K562 (cell line): Measurements from ENCODE around the gene MC4R. TPM values are rescaled to one million over a fixed set of nuclear protein-coding genes. Genes with fewer than 3 reads are reported as not detected.

Experiments
- ATAC-seq: fragments of 200-7000 bp; cut with Tn5 transposase; 3 replicates; pipeline ENCODE4 v1.9.1; 2020; ENCODE audit warnings: moderate library complexity
- BruUV-seq: library from RNA; stranded (reverse); fragments of 400-500 nt; replicated peaks from 2 replicates; lab custom pipeline; 2021; lab: Mats Ljungman, UMichigan
- CTCF ChIA-PET: fragments of 300-600 bp; formaldehyde crosslinking; extraction: SDS; loops from one replicate; lab custom pipeline; 2021; ENCODE audit warnings: low intra/inter-chr PET ratio; lab: Yijun Ruan, JAX
- POLR2A ChIA-PET: fragments of 300-600, 350-650 bp; sonication (Branson Sonifier 250); formaldehyde crosslinking; extraction: SDS; loops from one replicate; lab custom pipeline; 2021; ENCODE audit warnings: antibody characterized with exemption, inconsistent platforms; lab: Yijun Ruan, JAX
- DNase-seq, 4 experiments: peaks; one replicate each; pipeline versions ENCODE4 v3.0.0 to v3.0.0-alpha.2; 2011 to 2018; ENCODE audit warnings: low spot score in 3 of 4, mixed read lengths in 3 of 4; ENCODE audit errors: extremely low read depth in 1 of 4
- FAIRE-seq: peaks from 2 replicates; lab custom pipeline; 2011; peaks lifted over from hg19 to GRCh38; lab: Jason Lieb, UNC
- H2AFZ ChIP-seq: 2 replicates; pipeline ENCODE4 v1.6.0; 2011; ENCODE audit warnings: low read depth, low read length, control low read depth, inconsistent platforms
- H3K27ac ChIP-seq: fragments of 200-600 bp; 3 replicates; pipeline ENCODE4 v1.8.0; 2011; ENCODE audit warnings: low read depth, mild to moderate bottlenecking, control low read depth, inconsistent platforms, low read length, moderate library complexity, mixed read lengths; ENCODE audit errors: extremely low read depth
- H3K27me3 ChIP-seq, 2 experiments: fragments of 300-600 bp in 1 of 2; 2 replicates in 1 of 2; 3 replicates in 1 of 2; pipeline versions ENCODE4 v1.6.0 to v1.8.0; 2011; ENCODE audit warnings: inconsistent platforms in 2 of 2, low read length in 2 of 2, mild to moderate bottlenecking in 1 of 2, mixed read lengths in 1 of 2, moderate library complexity in 1 of 2; ENCODE audit not compliant: control insufficient read depth in 2 of 2, insufficient read depth in 2 of 2
- H3K36me3 ChIP-seq: fragments of 300-600 bp; 3 replicates; pipeline ENCODE4 v1.8.0; 2011; ENCODE audit warnings: mild to moderate bottlenecking, low read length, inconsistent platforms; ENCODE audit not compliant: control insufficient read depth, insufficient read depth
- H3K4me1 ChIP-seq, 2 experiments: fragments of 200-600 bp in 1 of 2; replicated peaks in 1 of 2; 2 replicates in 1 of 2; 3 replicates in 1 of 2; pipeline versions ENCODE4 v1.5.1 to v1.8.0; 2011; ENCODE audit warnings: inconsistent platforms in 2 of 2, low read length in 2 of 2, mild to moderate bottlenecking in 1 of 2, mixed read lengths in 1 of 2, moderate library complexity in 1 of 2; ENCODE audit not compliant: control insufficient read depth in 2 of 2, insufficient read depth in 2 of 2
- H3K4me2 ChIP-seq: 2 replicates; pipeline ENCODE4 v1.6.1; 2011; ENCODE audit warnings: low read length, control low read depth, inconsistent platforms, mixed read lengths; ENCODE audit not compliant: insufficient read depth
- H3K4me3 ChIP-seq: fragments of 200-600 bp; sonication (generic), shearing (Covaris generic); 2 replicates; pipeline ENCODE4 v1.5.1; 2016; ENCODE audit warnings: control low read depth, inconsistent platforms
- H3K79me2 ChIP-seq: fragments of 200-600 bp; 3 replicates; pipeline ENCODE4 v1.8.0; 2011; ENCODE audit warnings: low read length, inconsistent platforms; ENCODE audit not compliant: control insufficient read depth, insufficient read depth
- H3K9ac ChIP-seq, 2 experiments: 2 replicates each; pipeline versions ENCODE4 v1.6.0 to v1.6.1; 2011; ENCODE audit warnings: low read depth in 2 of 2, low read length in 2 of 2, control low read depth in 1 of 2, inconsistent platforms in 1 of 2, mild to moderate bottlenecking in 1 of 2, mixed read lengths in 1 of 2; ENCODE audit not compliant: insufficient read depth in 1 of 2
- H3K9me1 ChIP-seq: one replicate; pipeline ENCODE4 v1.6.0; 2011; ENCODE audit warnings: inconsistent platforms, mild to moderate bottlenecking, low read length, moderate library complexity; ENCODE audit not compliant: control insufficient read depth, insufficient read depth
- H3K9me3 ChIP-seq: replicated peaks from 2 replicates; pipeline ENCODE4 v1.5.1; 2011; ENCODE audit warnings: low read depth, low read length, inconsistent platforms; ENCODE audit not compliant: control insufficient read depth, insufficient read depth
- H4K20me1 ChIP-seq: replicated peaks from 2 replicates; pipeline ENCODE4 v1.6.1; 2011; ENCODE audit warnings: low read length, inconsistent platforms, mixed read lengths; ENCODE audit not compliant: control insufficient read depth, insufficient read depth
- MYC ChIP-seq, 2 experiments: fragments of 250-450 bp in 1 of 2; sonication (Bioruptor Pico) in 1 of 2; IDR thresholded peaks; 2 replicates each; pipeline versions ENCODE4 v1.5.1 to v1.6.1; 2012 to 2021; ENCODE audit warnings: low read depth in 2 of 2, borderline replicate concordance in 1 of 2, improper control_type of control experiment in 1 of 2, low read length in 1 of 2, mild to moderate bottlenecking in 1 of 2, moderate library complexity in 1 of 2
- NCOR1 ChIP-seq: fragments of 450-650 bp; IDR thresholded peaks from 2 replicates; pipeline ENCODE4 v1.6.1; 2016; ENCODE audit warnings: mild to moderate bottlenecking, moderate library complexity
- NUFIP1 ChIP-seq: fragments of 450-650 bp; IDR thresholded peaks from 2 replicates; pipeline ENCODE4 v1.6.1; 2018; ENCODE audit not compliant: partially characterized antibody
- SUPT5H ChIP-seq: fragments of 450-650 bp; IDR thresholded peaks from 2 replicates; pipeline ENCODE4 v1.6.1; 2016
- ZNF121 ChIP-seq: sonication (generic); formaldehyde crosslinking; conservative IDR thresholded peaks from 2 replicates; pipeline ENCODE4 v1.8.0; 2022; ENCODE audit warnings: missing genetic modification reagents
- ZNF347 ChIP-seq: fragments of 450-650 bp; formaldehyde crosslinking; IDR thresholded peaks from 2 replicates; pipeline ENCODE4 v1.4.0; 2020; ENCODE audit warnings: low read depth, mild to moderate bottlenecking, moderate library complexity
- ZNF436 ChIP-seq: fragments of 250-450, 450-650 bp; sonication (Bioruptor Pico); formaldehyde crosslinking; IDR thresholded peaks from 2 replicates; pipeline ENCODE4 v1.7.0; 2020; ENCODE audit warnings: mild to moderate bottlenecking
- WGBS: fragments of 100-300 bp; shearing (Covaris generic); methylation state at CpG from one replicate; pipeline ENCODE4 v1.1.6; 2016; ENCODE audit warnings: low coverage, mixed read lengths; ENCODE audit not compliant: insufficient coverage; ENCODE audit errors: missing lambda C conversion rate; 5-methylcytosine and 5-hydroxymethylcytosine counted together
- in situ Hi-C: fragments of 300-500 bp; cut with MboI; formaldehyde crosslinking; loops from 4 replicates; pipeline ENCODE4 v1.15.0; 2018; ENCODE audit warnings: inconsistent platforms, mixed read lengths
- intact Hi-C: fragments of 100-400 bp; cut with micrococcal nuclease; formaldehyde crosslinking; loops from 2 replicates; pipeline ENCODE4 v1.14.2; 2022
- polyA plus RNA-seq, 8 experiments: library from polyadenylated mRNA; depleted of rRNA in 4 of 8; stranded (reverse) in 5 of 8; unstranded in 3 of 8; fragments of >200 nt; fragmentation: Nextera tagmentation in 2 of 8; fragmentation: Illumina TruSeq in 1 of 8; extraction: Ambion mirVana in 2 of 8; extraction: Trizol in 1 of 8; gene quantifications; 2 replicates each; pipeline versions ENCODE4 v1.2.1 to v1.2.3, GENCODE V29; 2011 to 2014; ENCODE audit warnings: inconsistent platforms in 1 of 8, missing spikeins in 1 of 8
- total RNA-seq, 7 experiments: library from RNA; depleted of rRNA in 6 of 7; stranded (reverse); fragments of >200 nt in 6 of 7; fragmentation: Illumina TruSeq in 2 of 7; extraction: Trizol in 2 of 7; gene quantifications; 2 replicates each; pipeline versions ENCODE4 v1.2.1 to v1.2.3, GENCODE V29; 2011 to 2021; ENCODE audit warnings: low replicate concordance in 1 of 7
- TF ChIP-seq, protein P1 (sequence below): fragments of 450-650 bp; formaldehyde crosslinking; IDR thresholded peaks from 2 replicates; pipeline ENCODE4 v1.4.0; 2020; ENCODE audit warnings: mild to moderate bottlenecking, moderate library complexity
- TF ChIP-seq, protein P2 (sequence below): fragments of 450-650 bp; IDR thresholded peaks from 2 replicates; pipeline ENCODE4 v1.6.1; 2016; ENCODE audit warnings: antibody characterized with exemption
- TF ChIP-seq, protein P3 (sequence below), 2 experiments: fragments of 450-650 bp; IDR thresholded peaks; 2 replicates each; pipeline ENCODE4 v1.6.1; 2018; ENCODE audit warnings: mild to moderate bottlenecking in 2 of 2, low read depth in 1 of 2; ENCODE audit not compliant: partially characterized antibody in 2 of 2
- TF ChIP-seq, protein P4 (sequence below): fragments of 250-450 bp; sonication (Bioruptor Pico); IDR thresholded peaks from 2 replicates; pipeline ENCODE4 v1.4.0; 2020; ENCODE audit warnings: mild to moderate bottlenecking, moderate library complexity
- TF ChIP-seq, protein P5 (sequence below): IDR thresholded peaks from 2 replicates; pipeline ENCODE4 v1.6.1; 2012; ENCODE audit warnings: low read depth, low read length, improper control_type of control experiment, borderline replicate concordance

MC4R gene
- total and polyA plus RNA-seq, 9 of the 15 experiments (the other 6 are each of a cell fraction or from before 2014, with no cell fraction given): not detected

DNA sequence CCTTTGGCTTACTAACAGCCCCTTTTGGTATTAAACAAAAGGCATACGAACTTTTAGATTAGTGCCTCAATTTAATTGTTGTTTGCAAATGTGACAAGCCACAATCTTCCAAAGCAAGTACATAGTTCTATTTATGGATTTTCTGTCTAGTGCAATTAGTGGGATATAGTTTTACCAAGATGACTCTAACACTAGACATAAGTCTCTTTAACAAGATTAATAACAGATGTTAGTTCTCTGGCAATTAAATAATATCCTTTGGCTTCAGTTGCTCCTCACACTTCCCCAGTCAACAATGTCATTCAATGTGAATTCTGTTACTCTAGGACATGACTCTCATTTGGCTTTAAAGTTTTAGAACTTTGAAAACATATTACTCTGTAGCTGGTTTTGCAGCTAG is 16.7 kb upstream of the MC4R start:
- Histone ChIP-seq H3K27ac (no peak overlapping the region), H3K79me2 (no peaks in the 10 kb centered on the region), H3K4me2 (no peak overlapping the region), H3K9me1 (no peaks in the 10 kb centered on the region), H3K27me3 (no peaks in the 10 kb centered on the region), H3K9ac (no peak overlapping the region), H2AFZ (no peak overlapping the region), H3K4me3 (no peak overlapping the region), H3K36me3 (no peaks in the 10 kb centered on the region), H3K4me1 (no peaks in the 10 kb centered on the region), H4K20me1 (no peaks in the 10 kb centered on the region), H3K9me3 (no peaks in the 10 kb centered on the region)
- ChIA-PET POLR2A (no interaction called here), CTCF (no interaction called here)
- intact Hi-C loops (no loop called here), in situ Hi-C loops (no loop called here)
- WGBS: 0% methylated on average over 1 of the region's 1 CpG
- no peak for DNase-seq
- no peak for FAIRE-seq
- no peak for ATAC-seq
- no TSS peak for BruUV-seq
- TF ChIP-seq SUPT5H (no peak), ZNF347 (CRISPR knock-in tag) (no peak), MYC (IDR thresholded peaks at IDR 0.05; ENCODE audit: low read depth, low read length) (no peak), MYC (CRISPR knock-in tag; IDR thresholded peaks at IDR 0.05; ENCODE audit: borderline replicate concordance, low read depth) (no peak), NCOR1 (no peak), ZNF121 (CRISPR knock-in tag) (no peak), NUFIP1 (no peak), ZNF436 (CRISPR knock-in tag) (no peak)
- TF ChIP-seq, protein P1, sequence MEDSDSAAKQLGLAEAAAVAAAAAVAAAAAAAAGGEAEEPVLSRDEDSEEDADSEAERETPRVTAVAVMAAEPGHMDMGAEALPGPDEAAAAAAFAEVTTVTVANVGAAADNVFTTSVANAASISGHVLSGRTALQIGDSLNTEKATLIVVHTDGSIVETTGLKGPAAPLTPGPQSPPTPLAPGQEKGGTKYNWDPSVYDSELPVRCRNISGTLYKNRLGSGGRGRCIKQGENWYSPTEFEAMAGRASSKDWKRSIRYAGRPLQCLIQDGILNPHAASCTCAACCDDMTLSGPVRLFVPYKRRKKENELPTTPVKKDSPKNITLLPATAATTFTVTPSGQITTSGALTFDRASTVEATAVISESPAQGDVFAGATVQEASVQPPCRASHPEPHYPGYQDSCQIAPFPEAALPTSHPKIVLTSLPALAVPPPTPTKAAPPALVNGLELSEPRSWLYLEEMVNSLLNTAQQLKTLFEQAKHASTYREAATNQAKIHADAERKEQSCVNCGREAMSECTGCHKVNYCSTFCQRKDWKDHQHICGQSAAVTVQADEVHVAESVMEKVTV (CRISPR knock-in tag): no peak
- TF ChIP-seq, protein P2, sequence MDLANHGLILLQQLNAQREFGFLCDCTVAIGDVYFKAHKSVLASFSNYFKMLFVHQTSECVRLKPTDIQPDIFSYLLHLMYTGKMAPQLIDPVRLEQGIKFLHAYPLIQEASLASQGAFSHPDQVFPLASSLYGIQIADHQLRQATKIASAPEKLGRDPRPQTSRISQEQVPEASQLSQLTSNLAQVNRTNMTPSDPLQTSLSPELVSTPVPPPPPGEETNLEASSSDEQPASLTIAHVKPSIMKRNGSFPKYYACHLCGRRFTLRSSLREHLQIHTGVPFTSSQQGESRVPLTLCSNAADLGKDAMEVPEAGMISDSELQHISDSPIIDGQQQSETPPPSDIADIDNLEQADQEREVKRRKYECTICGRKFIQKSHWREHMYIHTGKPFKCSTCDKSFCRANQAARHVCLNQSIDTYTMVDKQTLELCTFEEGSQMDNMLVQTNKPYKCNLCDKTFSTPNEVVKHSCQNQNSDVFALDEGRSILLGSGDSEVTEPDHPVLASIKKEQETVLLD: no peak
- TF ChIP-seq, protein P3, sequence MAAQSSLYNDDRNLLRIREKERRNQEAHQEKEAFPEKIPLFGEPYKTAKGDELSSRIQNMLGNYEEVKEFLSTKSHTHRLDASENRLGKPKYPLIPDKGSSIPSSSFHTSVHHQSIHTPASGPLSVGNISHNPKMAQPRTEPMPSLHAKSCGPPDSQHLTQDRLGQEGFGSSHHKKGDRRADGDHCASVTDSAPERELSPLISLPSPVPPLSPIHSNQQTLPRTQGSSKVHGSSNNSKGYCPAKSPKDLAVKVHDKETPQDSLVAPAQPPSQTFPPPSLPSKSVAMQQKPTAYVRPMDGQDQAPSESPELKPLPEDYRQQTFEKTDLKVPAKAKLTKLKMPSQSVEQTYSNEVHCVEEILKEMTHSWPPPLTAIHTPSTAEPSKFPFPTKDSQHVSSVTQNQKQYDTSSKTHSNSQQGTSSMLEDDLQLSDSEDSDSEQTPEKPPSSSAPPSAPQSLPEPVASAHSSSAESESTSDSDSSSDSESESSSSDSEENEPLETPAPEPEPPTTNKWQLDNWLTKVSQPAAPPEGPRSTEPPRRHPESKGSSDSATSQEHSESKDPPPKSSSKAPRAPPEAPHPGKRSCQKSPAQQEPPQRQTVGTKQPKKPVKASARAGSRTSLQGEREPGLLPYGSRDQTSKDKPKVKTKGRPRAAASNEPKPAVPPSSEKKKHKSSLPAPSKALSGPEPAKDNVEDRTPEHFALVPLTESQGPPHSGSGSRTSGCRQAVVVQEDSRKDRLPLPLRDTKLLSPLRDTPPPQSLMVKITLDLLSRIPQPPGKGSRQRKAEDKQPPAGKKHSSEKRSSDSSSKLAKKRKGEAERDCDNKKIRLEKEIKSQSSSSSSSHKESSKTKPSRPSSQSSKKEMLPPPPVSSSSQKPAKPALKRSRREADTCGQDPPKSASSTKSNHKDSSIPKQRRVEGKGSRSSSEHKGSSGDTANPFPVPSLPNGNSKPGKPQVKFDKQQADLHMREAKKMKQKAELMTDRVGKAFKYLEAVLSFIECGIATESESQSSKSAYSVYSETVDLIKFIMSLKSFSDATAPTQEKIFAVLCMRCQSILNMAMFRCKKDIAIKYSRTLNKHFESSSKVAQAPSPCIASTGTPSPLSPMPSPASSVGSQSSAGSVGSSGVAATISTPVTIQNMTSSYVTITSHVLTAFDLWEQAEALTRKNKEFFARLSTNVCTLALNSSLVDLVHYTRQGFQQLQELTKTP (IDR thresholded peaks at IDR 0.05; ENCODE audit: low read depth in 1 of 2, partially characterized antibody in 2 of 2): no peak
- TF ChIP-seq, protein P4, sequence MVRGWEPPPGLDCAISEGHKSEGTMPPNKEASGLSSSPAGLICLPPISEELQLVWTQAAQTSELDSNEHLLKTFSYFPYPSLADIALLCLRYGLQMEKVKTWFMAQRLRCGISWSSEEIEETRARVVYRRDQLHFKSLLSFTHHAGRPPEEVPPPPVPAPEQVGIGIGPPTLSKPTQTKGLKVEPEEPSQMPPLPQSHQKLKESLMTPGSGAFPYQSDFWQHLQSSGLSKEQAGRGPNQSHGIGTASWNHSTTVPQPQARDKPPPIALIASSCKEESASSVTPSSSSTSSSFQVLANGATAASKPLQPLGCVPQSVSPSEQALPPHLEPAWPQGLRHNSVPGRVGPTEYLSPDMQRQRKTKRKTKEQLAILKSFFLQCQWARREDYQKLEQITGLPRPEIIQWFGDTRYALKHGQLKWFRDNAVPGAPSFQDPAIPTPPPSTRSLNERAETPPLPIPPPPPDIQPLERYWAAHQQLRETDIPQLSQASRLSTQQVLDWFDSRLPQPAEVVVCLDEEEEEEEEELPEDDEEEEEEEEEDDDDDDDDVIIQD (CRISPR knock-in tag): no peak
- TF ChIP-seq, protein P5, sequence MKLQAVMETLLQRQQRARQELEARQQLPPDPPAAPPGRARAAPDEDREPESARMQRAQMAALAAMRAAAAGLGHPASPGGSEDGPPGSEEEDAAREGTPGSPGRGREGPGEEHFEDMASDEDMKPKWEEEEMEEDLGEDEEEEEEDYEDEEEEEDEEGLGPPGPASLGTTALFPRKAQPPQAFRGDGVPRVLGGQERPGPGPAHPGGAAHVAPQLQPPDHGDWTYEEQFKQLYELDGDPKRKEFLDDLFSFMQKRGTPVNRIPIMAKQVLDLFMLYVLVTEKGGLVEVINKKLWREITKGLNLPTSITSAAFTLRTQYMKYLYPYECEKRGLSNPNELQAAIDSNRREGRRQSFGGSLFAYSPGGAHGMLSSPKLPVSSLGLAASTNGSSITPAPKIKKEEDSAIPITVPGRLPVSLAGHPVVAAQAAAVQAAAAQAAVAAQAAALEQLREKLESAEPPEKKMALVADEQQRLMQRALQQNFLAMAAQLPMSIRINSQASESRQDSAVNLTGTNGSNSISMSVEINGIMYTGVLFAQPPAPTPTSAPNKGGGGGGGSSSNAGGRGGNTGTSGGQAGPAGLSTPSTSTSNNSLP: no peak
